HCT116 (cell line): ENCODE data around the gene FES. TPM values are rescaled to one million over a fixed set of nuclear protein-coding genes. Genes with fewer than 3 reads are reported as not detected.

ENCODE experiments used
- ATAC-seq: fragments of 200-7000 bp; cut with Tn5 transposase; 2 replicates; pipeline ENCODE4 v1.9.1; 2020; ENCODE audit warnings: mild to moderate bottlenecking, moderate library complexity
- BruUV-seq: library from RNA; stranded (reverse); fragments of 400-500 nt; replicated peaks from 2 replicates; lab custom pipeline; 2021; lab: Mats Ljungman, UMichigan
- CTCF ChIA-PET: fragments of 300-600 bp; sonication (Branson Sonifier 250); formaldehyde crosslinking; loops from one replicate; lab custom pipeline; 2021; ENCODE audit warnings: antibody characterized with exemption; lab: Charles Lee
- POLR2A ChIA-PET: fragments of 300-600, 350-600 bp; sonication (Branson Sonifier 250); formaldehyde crosslinking; loops from one replicate; lab custom pipeline; 2021; ENCODE audit warnings: antibody characterized with exemption; lab: Charles Lee
- RAD21 ChIA-PET, 2 experiments: fragments of 300-600 bp; sonication (Branson Sonifier 250); formaldehyde crosslinking; loops; one replicate each; lab custom pipeline; 2023; ENCODE audit warnings: low total read pairs in 2 of 2; ENCODE audit not compliant: uncharacterized antibody in 2 of 2, unreplicated experiment in 2 of 2, low non-redundant PET in 1 of 2; lab: Charles Lee
- DNase-seq: peaks from one replicate; pipeline ENCODE4 v3.0.0-alpha.2; 2010; ENCODE audit warnings: low read depth, low spot score
- H2AFZ ChIP-seq: fragments of 200-600 bp; shearing (Covaris generic), sonication (generic); 2 replicates; pipeline ENCODE4 v1.6.1; 2017; ENCODE audit warnings: low read depth, mixed run types, mixed read lengths, antibody characterized with exemption, low read length; ENCODE audit not compliant: poor library complexity, severe bottlenecking
- H3K27ac ChIP-seq: 2 replicates; pipeline ENCODE4 v1.5.1; 2012; ENCODE audit warnings: low read depth, low read length
- H3K27me3 ChIP-seq: fragments of 200-600 bp; sonication (generic); 2 replicates; pipeline ENCODE4 v1.6.1; 2016; ENCODE audit warnings: mixed run types, low read length, mixed read lengths; ENCODE audit not compliant: insufficient read depth
- H3K36me3 ChIP-seq, 2 experiments: fragments of 200-500 bp in 1 of 2; fragments of 200-600 bp in 1 of 2; sonication (Bioruptor generic) in 1 of 2; sonication (generic) in 1 of 2; 2 replicates each; pipeline versions ENCODE4 v1.5.1 to v1.6.1; 2014 to 2016; ENCODE audit warnings: low read length in 2 of 2, inconsistent platforms in 1 of 2, mixed read lengths in 1 of 2, mixed run types in 1 of 2; ENCODE audit not compliant: insufficient read depth in 2 of 2, control insufficient read depth in 1 of 2
- H3K4me1 ChIP-seq, 2 experiments: fragments of 200-600 bp in 1 of 2; sonication (generic) in 1 of 2; 2 replicates each; pipeline versions ENCODE4 v1.5.1 to v1.6.1; 2012 to 2017; ENCODE audit warnings: low read length in 2 of 2, inconsistent platforms in 1 of 2, mild to moderate bottlenecking in 1 of 2, mixed read lengths in 1 of 2, mixed run types in 1 of 2, moderate library complexity in 1 of 2; ENCODE audit not compliant: insufficient read depth in 2 of 2, control insufficient read depth in 1 of 2
- H3K4me2 ChIP-seq: fragments of 200-600 bp; sonication (generic); 2 replicates; pipeline ENCODE4 v1.6.1; 2017; ENCODE audit warnings: mixed run types, low read length, mixed read lengths
- H3K4me3 ChIP-seq, 2 experiments: fragments of 200-600 bp in 1 of 2; sonication (generic) in 1 of 2; replicated peaks in 1 of 2; 2 replicates each; pipeline ENCODE4 v1.5.1; 2011 to 2016; ENCODE audit warnings: low read length in 2 of 2, control low read depth in 1 of 2, low read depth in 1 of 2, mild to moderate bottlenecking in 1 of 2, mixed read lengths in 1 of 2, mixed run types in 1 of 2
- H3K79me2 ChIP-seq: fragments of 200-600 bp; sonication (generic); 2 replicates; pipeline ENCODE4 v1.6.1; 2017; ENCODE audit warnings: mild to moderate bottlenecking, mixed run types, low read length, moderate library complexity, mixed read lengths; ENCODE audit not compliant: insufficient read depth
- H3K9ac ChIP-seq: fragments of 200-600 bp; sonication (generic); 2 replicates; pipeline ENCODE4 v1.6.1; 2016; ENCODE audit warnings: low read length, mixed read lengths
- H3K9me2 ChIP-seq: fragments of 200-600 bp; sonication (generic), shearing (Covaris generic); 2 replicates; pipeline ENCODE4 v1.6.1; 2017; ENCODE audit warnings: mixed run types, mild to moderate bottlenecking, moderate library complexity; ENCODE audit not compliant: insufficient read depth
- H3K9me3 ChIP-seq, 2 experiments: fragments of 200-500 bp in 1 of 2; fragments of 200-600 bp in 1 of 2; sonication (Bioruptor generic) in 1 of 2; sonication (generic) in 1 of 2; 2 replicates each; pipeline ENCODE4 v1.6.1; 2014 to 2017; ENCODE audit warnings: low read length in 2 of 2, mixed read lengths in 2 of 2, inconsistent platforms in 1 of 2, low read depth in 1 of 2, mild to moderate bottlenecking in 1 of 2, mixed run types in 1 of 2, moderate library complexity in 1 of 2; ENCODE audit not compliant: control insufficient read depth in 1 of 2, insufficient read depth in 1 of 2
- H4K20me1 ChIP-seq: fragments of 200-600 bp; sonication (generic), shearing (Covaris generic); 2 replicates; pipeline ENCODE4 v1.6.1; 2017; ENCODE audit warnings: mixed run types, mild to moderate bottlenecking, moderate library complexity; ENCODE audit not compliant: insufficient read depth
- CEBPB ChIP-seq: IDR thresholded peaks from 2 replicates; pipeline ENCODE4 v1.6.1; 2012; ENCODE audit warnings: low read depth
- CTCF ChIP-seq, 3 experiments: fragments of 200-600 bp in 1 of 3; sonication (generic) in 1 of 3; IDR thresholded peaks in 2 of 3; conservative IDR thresholded peaks in 1 of 3; 2 replicates each; pipeline ENCODE4 v1.5.1; 2012 to 2017; ENCODE audit warnings: low read depth in 2 of 3, low read length in 2 of 3, antibody characterized with exemption in 1 of 3, borderline replicate concordance in 1 of 3, control low read depth in 1 of 3, mild to moderate bottlenecking in 1 of 3, mixed read lengths in 1 of 3, mixed run types in 1 of 3, moderate library complexity in 1 of 3; ENCODE audit not compliant: insufficient read depth in 1 of 3
- FOSL1 ChIP-seq: IDR thresholded peaks from 2 replicates; pipeline ENCODE4 v1.6.1; 2012; ENCODE audit warnings: low read depth
- RAD21 ChIP-seq: IDR thresholded peaks from 2 replicates; pipeline ENCODE4 v1.6.1; 2012; ENCODE audit warnings: low read depth, mild to moderate bottlenecking
- SP1 ChIP-seq: IDR thresholded peaks from 2 replicates; pipeline ENCODE4 v1.6.1; 2012; ENCODE audit warnings: low read depth
- ZFX ChIP-seq: fragments of 450-650 bp; IDR thresholded peaks from 2 replicates; pipeline ENCODE4 v1.6.1; 2017
- intact Hi-C: fragments of 100-400 bp; cut with micrococcal nuclease; formaldehyde crosslinking; loops from 2 replicates; pipeline ENCODE4 v1.10.0; 2022
- total RNA-seq: library from RNA; stranded (reverse); gene quantifications from one replicate; pipeline ENCODE4 v1.2.1, GENCODE V29; 2021; ENCODE audit not compliant: unreplicated experiment
- TF ChIP-seq, protein P1 (sequence below): IDR thresholded peaks from 2 replicates; pipeline ENCODE4 v1.6.1; 2011; ENCODE audit warnings: mild to moderate bottlenecking, low read length, moderate library complexity; ENCODE audit not compliant: insufficient replicate concordance; ENCODE audit errors: extremely low read depth

FES gene
- total RNA-seq, 1 experiment from 2014 or later: 5.3 TPM

DNA sequence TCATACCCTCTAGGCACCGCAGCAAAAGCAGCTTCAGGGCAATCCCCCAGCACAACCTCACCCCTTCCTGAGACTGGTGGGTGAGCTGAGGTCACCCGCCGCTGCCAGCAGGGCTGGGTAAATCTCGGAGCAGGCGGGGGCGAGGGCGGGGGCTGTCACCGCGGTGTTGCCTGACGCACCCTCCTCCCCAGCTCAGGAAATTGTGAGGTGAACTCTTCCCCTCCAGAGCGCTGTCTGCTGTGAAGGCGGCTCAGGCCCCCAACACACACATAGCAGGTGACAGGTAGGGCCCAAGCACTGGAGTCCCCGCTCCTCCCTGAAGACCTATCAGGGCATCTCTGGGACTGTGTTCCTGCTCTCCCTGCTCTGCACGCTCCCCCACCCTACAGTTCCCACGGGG, 46.2 kb upstream of the FES start:
- Histone ChIP-seq H4K20me1 (no peaks in the 10 kb centered on the region), H3K27ac (no peak overlapping the region), H3K27me3 (no peaks in the 10 kb centered on the region), H3K9ac (no peak overlapping the region), H2AFZ (no peak overlapping the region), H3K4me3 (no peak overlapping the region), H3K4me1 (peaks cover 0 to 5% of the 10 kb centered on the region in 2 experiments; a peak in 1 of 4 replicates), H3K36me3 (no peaks in the 10 kb centered on the region), H3K79me2 (no peaks in the 10 kb centered on the region), H3K4me2 (no peak overlapping the region), H3K9me2 (no peaks in the 10 kb centered on the region), H3K9me3 (no peaks in the 10 kb centered on the region)
- RAD21 ChIA-PET: no interaction called here
- CTCF ChIA-PET: no interaction called here
- TF ChIP-seq FOSL1: no peak
- no peak for TF ChIP-seq CTCF (IDR thresholded peaks at IDR 0.05 in 2 of 3, conservative IDR thresholded peaks at IDR 0.05 in 1 of 3; ENCODE audit: borderline replicate concordance in 1 of 3, insufficient read depth in 1 of 3, low read depth in 2 of 3, low read length in 2 of 3)
- no peak for TF ChIP-seq SP1
- TF ChIP-seq ZFX: no peak
- TF ChIP-seq, protein P1, sequence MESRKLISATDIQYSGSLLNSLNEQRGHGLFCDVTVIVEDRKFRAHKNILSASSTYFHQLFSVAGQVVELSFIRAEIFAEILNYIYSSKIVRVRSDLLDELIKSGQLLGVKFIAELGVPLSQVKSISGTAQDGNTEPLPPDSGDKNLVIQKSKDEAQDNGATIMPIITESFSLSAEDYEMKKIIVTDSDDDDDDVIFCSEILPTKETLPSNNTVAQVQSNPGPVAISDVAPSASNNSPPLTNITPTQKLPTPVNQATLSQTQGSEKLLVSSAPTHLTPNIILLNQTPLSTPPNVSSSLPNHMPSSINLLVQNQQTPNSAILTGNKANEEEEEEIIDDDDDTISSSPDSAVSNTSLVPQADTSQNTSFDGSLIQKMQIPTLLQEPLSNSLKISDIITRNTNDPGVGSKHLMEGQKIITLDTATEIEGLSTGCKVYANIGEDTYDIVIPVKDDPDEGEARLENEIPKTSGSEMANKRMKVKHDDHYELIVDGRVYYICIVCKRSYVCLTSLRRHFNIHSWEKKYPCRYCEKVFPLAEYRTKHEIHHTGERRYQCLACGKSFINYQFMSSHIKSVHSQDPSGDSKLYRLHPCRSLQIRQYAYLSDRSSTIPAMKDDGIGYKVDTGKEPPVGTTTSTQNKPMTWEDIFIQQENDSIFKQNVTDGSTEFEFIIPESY: no peak
- TF ChIP-seq CEBPB: no peak
- TF ChIP-seq RAD21: no peak
- intact Hi-C loops: no loop called here
- POLR2A ChIA-PET: no interaction called here
- no TSS peak for BruUV-seq
- ATAC-seq (no peak), DNase-seq (no peak)
